Spleen (tissue), 11 donors: ENCODE data around the gene ZNF701. TPM values are rescaled to one million over a fixed set of nuclear protein-coding genes. Genes with fewer than 3 reads are reported as not detected.
A peak's percentile ranks its signal among the peaks of the same experiment; 100 is the strongest.
"Not testable (repeated sequence)": the region's sequence is repeated elsewhere in the genome, so short reads cannot be mapped to it uniquely, and the experiment has no call there.

ENCODE experiments used
- DNase-seq: peaks from one replicate; pipeline ENCODE4 v3.0.0-alpha.2; 2020
- H3K27ac ChIP-seq, 8 donors: fragments of 200-600 bp; sonication (generic) in 7 of 8; 1 replicate in 4 of 8; 2 replicates in 4 of 8; pipeline versions ENCODE4 v1.5.0 to v1.8.0; 2016 to 2021; ENCODE audit warnings: inconsistent platforms in 4 of 8, mild to moderate bottlenecking in 4 of 8, moderate library complexity in 1 of 8
- H3K27me3 ChIP-seq, 7 donors: fragments of 200-600 bp; sonication (generic) in 6 of 7; replicated peaks in 1 of 7; 1 replicate in 4 of 7; 2 replicates in 3 of 7; pipeline versions ENCODE4 v1.5.0 to v1.8.0; 2016 to 2021; ENCODE audit warnings: inconsistent platforms in 3 of 7, mild to moderate bottlenecking in 1 of 7
- H3K36me3 ChIP-seq, 6 donors: fragments of 200-600 bp; sonication (generic) in 5 of 6; 1 replicate in 4 of 6; 2 replicates in 2 of 6; pipeline versions ENCODE4 v1.5.0 to v1.8.0; 2016 to 2021; ENCODE audit warnings: inconsistent platforms in 2 of 6
- H3K4me1 ChIP-seq, 6 donors: fragments of 200-600 bp; sonication (generic) in 5 of 6; 1 replicate in 3 of 6; 2 replicates in 3 of 6; pipeline versions ENCODE4 v1.5.0 to v1.8.0; 2016 to 2021; ENCODE audit warnings: inconsistent platforms in 3 of 6
- H3K4me3 ChIP-seq, 8 donors: fragments of 200-600 bp; sonication (generic) in 7 of 8; 1 replicate in 4 of 8; 2 replicates in 4 of 8; pipeline versions ENCODE4 v1.5.0 to v1.8.0; 2016 to 2021; ENCODE audit warnings: inconsistent platforms in 4 of 8, mild to moderate bottlenecking in 4 of 8, moderate library complexity in 2 of 8
- H3K9me3 ChIP-seq, 8 donors: fragments of 200-600 bp; sonication (generic) in 7 of 8; 1 replicate in 4 of 8; 2 replicates in 4 of 8; pipeline versions ENCODE4 v1.5.0 to v1.8.0; 2016 to 2021; ENCODE audit warnings: inconsistent platforms in 4 of 8
- CTCF ChIP-seq, 11 experiments: fragments of 200-600 bp in 7 of 11; fragments of 450-650 bp in 4 of 11; sonication (generic) in 4 of 11; IDR thresholded peaks in 8 of 11; conservative IDR thresholded peaks in 3 of 11; 1 replicate in 7 of 11; 2 replicates in 4 of 11; pipeline versions ENCODE4 v1.4.0 to v1.8.0; 2016 to 2021; ENCODE audit warnings: antibody characterized with exemption in 11 of 11, inconsistent platforms in 4 of 11, mild to moderate bottlenecking in 1 of 11
- POLR2A ChIP-seq, 3 donors: fragments of 450-650 bp; IDR thresholded peaks; one replicate each; pipeline ENCODE4 v1.5.1; 2017; ENCODE audit warnings: antibody characterized with exemption in 3 of 3, mild to moderate bottlenecking in 1 of 3
- POLR2AphosphoS5 ChIP-seq, 3 donors: sonication (generic); formaldehyde crosslinking; IDR thresholded peaks; one replicate each; pipeline ENCODE4 v1.5.1; 2017; ENCODE audit warnings: antibody characterized with exemption in 3 of 3
- WGBS, 5 donors: extraction: QIAGEN DNeasy Blood & Tissue Kit in 3 of 5; methylation state at CpG; one replicate each; pipeline versions ENCODE4 v1.1.5 to v1.1.7; 2013 to 2018; 5-methylcytosine and 5-hydroxymethylcytosine counted together
- intact Hi-C: fragments of 100-400 bp; cut with DNase I; formaldehyde crosslinking; loops from one replicate; pipeline ENCODE4 v1.15.0; 2023; ENCODE audit warnings: low total_unique reads
- polyA plus RNA-seq, 3 donors: library from polyadenylated mRNA; stranded (reverse); fragments of 200-250 nt; gene quantifications; one replicate each; pipeline ENCODE4 v1.2.1, GENCODE V29; 2013
- total RNA-seq, 7 donors: library from RNA; depleted of rRNA in 3 of 7; stranded (reverse); fragments of >200 nt in 3 of 7; fragmentation: NEBNext Ultra II Directional in 4 of 7; extraction: Animal tissue kit (Norgen Biotek cat#: 25700) in 4 of 7; gene quantifications; one replicate each; pipeline versions ENCODE4 v1.1.0 to v1.2.1, GENCODE V29; 2016 to 2021
- donor health status: healthy with polysubstance abuse.
- donor health status: DM: no; HTN: no; CAD: no; lungs with moderate emphysema.
- donor health status: DM: no; HTN: no; CAD: no.
- donor health status: Bipolar disorder and iron deficiency.
- donor health status: healthy.
- donor health status: DM: no; HTN: no; CAD: no.
- donor health status: DM: yes; HTN: yes; CAD: no.

Gene ZNF701
- total and polyA plus RNA-seq, 10 donors, result 5.0 to 28.2 (median 20.0) TPM

- WGBS, 5 donors, result 60 to 64% (median 61%) methylated on average over 3 of the region's 3 CpGs
- H3K4me1 ChIP-seq, result peaks cover 0 to 31% (median 19%) of the 10 kb centered on the region in 6 donors
- TF ChIP-seq CTCF (IDR thresholded peaks at IDR 0.05 in 8 of 11, conservative IDR thresholded peaks at IDR 0.05 in 3 of 11), result peak in 2 of 11 experiments; percentile 8 to 23
- H3K9me3 ChIP-seq, result peaks cover 0 to 46% (median 25%) of the 10 kb centered on the region in 8 donors
- DNase-seq, H3K27me3 ChIP-seq: not testable (repeated sequence)
- peaks cover 0 to 27% (median 0%) of the 10 kb centered on the region in 6 donors for H3K36me3 ChIP-seq
- intact Hi-C loops, result loop anchor here (5.0 to 10.0 kb wide), 2 partner anchors 35 to 93 kb away; partner anchors contain the start of gene ZNF83
- H3K4me3 ChIP-seq, result peak overlapping the region; percentile 64 to 86 (median 74)
- peak overlapping the region in 5 of 8 donors; percentile 80 to 87 (median 83) for H3K27ac ChIP-seq
Measured at GRCh38 chr19:52601974-52602366, 31.9 kb downstream of the ZNF701 start.

- intact Hi-C loops, result loop anchor here (5.0 to 10.0 kb wide), 2 partner anchors 34 to 92 kb away; partner anchors contain the start of gene ZNF83
- Histone ChIP-seq H3K36me3 (peaks cover 0 to 33% (median 0%) of the 10 kb centered on the region in 6 donors), H3K9me3 (peaks cover 0 to 46% (median 27%) of the 10 kb centered on the region in 8 donors), H3K27me3 (no peaks in the 10 kb centered on the region), H3K4me3 (no peak overlapping the region), H3K4me1 (peaks cover 0 to 31% (median 19%) of the 10 kb centered on the region in 6 donors), H3K27ac (no peak overlapping the region)
- WGBS, 5 donors, result 92 to 97% (median 94%) methylated on average over 2 of the region's 2 CpGs
- no peak for DNase-seq
- TF ChIP-seq CTCF (IDR thresholded peaks at IDR 0.05 in 8 of 11, conservative IDR thresholded peaks at IDR 0.05 in 3 of 11), result no peak
- no peak for TF ChIP-seq POLR2A (IDR thresholded peaks at IDR 0.05)
- TF ChIP-seq POLR2AphosphoS5 (IDR thresholded peaks at IDR 0.05), result no peak
Measured at GRCh38 chr19:52602941-52603340, 32.9 kb downstream of the ZNF701 start.

- no peak for DNase-seq
- intact Hi-C loops, result loop anchor here (5.0 to 10.0 kb wide), 2 partner anchors 34 to 91 kb away; partner anchors contain the start of gene ZNF83
- Histone ChIP-seq H3K4me3 (no peak overlapping the region), H3K36me3 (peaks cover 0 to 33% (median 0%) of the 10 kb centered on the region in 6 donors), H3K27ac (no peak overlapping the region), H3K4me1 (peaks cover 0 to 31% (median 19%) of the 10 kb centered on the region in 6 donors), H3K27me3 (no peaks in the 10 kb centered on the region), H3K9me3 (peaks cover 0 to 43% (median 30%) of the 10 kb centered on the region in 8 donors)
- TF ChIP-seq POLR2A (IDR thresholded peaks at IDR 0.05), result no peak
- no peak for TF ChIP-seq CTCF (IDR thresholded peaks at IDR 0.05 in 8 of 11, conservative IDR thresholded peaks at IDR 0.05 in 3 of 11)
- no peak for TF ChIP-seq POLR2AphosphoS5 (IDR thresholded peaks at IDR 0.05)
- WGBS, 5 donors, result 85 to 90% (median 88%) methylated on average over 14 of the region's 14 CpGs
Measured at GRCh38 chr19:52603558-52604207, 33.6 kb downstream of the ZNF701 start.

- H3K9me3 ChIP-seq, result peaks cover 12 to 100% (median 99%) of the 10 kb centered on the region in 8 donors
- 92 to 97% (median 96%) methylated on average over 5 of the region's 5 CpGs for WGBS, 5 donors
- TF ChIP-seq POLR2AphosphoS5 (IDR thresholded peaks at IDR 0.05) (no peak), CTCF (IDR thresholded peaks at IDR 0.05 in 8 of 11, conservative IDR thresholded peaks at IDR 0.05 in 3 of 11) (no peak), POLR2A (IDR thresholded peaks at IDR 0.05) (no peak)
- DNase-seq, result no peak
- H3K36me3 ChIP-seq, result peaks cover 23 to 96% (median 59%) of the 10 kb centered on the region in 6 donors
- H3K27me3 ChIP-seq, result no peaks in the 10 kb centered on the region
- no peak overlapping the region for H3K27ac ChIP-seq
- intact Hi-C loops, result no loop called here
- H3K4me3 ChIP-seq, result no peak overlapping the region
- H3K4me1 ChIP-seq, result no peaks in the 10 kb centered on the region
Measured at GRCh38 chr19:52613299-52613906, 43.3 kb downstream of the ZNF701 start.
